Glutamatergic neuron (in vitro differentiated cells): ENCODE data around the gene ADM. TPM values are rescaled to one million over a fixed set of nuclear protein-coding genes. Genes with fewer than 3 reads are reported as not detected.

Experiments used
- DNase-seq: peaks from one replicate; pipeline ENCODE4 v3.0.0; 2022
- H3K27ac Mint-ChIP-seq: one replicate; pipeline ENCODE4 v1.8.0; 2020; ENCODE audit warnings: mild to moderate bottlenecking, mixed read lengths, inconsistent platforms; ENCODE audit not compliant: unreplicated experiment
- H3K27me3 Mint-ChIP-seq: one replicate; pipeline ENCODE4 v1.8.0; 2020; ENCODE audit warnings: mild to moderate bottlenecking, moderate library complexity, mixed read lengths, inconsistent platforms; ENCODE audit not compliant: unreplicated experiment
- H3K36me3 Mint-ChIP-seq: one replicate; pipeline ENCODE4 v1.8.0; 2020; ENCODE audit warnings: mild to moderate bottlenecking, mixed read lengths, inconsistent platforms; ENCODE audit not compliant: unreplicated experiment
- H3K4me1 Mint-ChIP-seq: one replicate; pipeline ENCODE4 v1.8.0; 2020; ENCODE audit warnings: mild to moderate bottlenecking, low read depth, mixed read lengths, inconsistent platforms; ENCODE audit not compliant: unreplicated experiment
- H3K4me3 Mint-ChIP-seq: one replicate; pipeline ENCODE4 v1.8.0; 2020; ENCODE audit warnings: mild to moderate bottlenecking, mixed read lengths, inconsistent platforms; ENCODE audit not compliant: unreplicated experiment
- H3K9me3 Mint-ChIP-seq: one replicate; pipeline ENCODE4 v1.8.0; 2020; ENCODE audit warnings: mild to moderate bottlenecking, moderate library complexity, mixed read lengths, inconsistent platforms; ENCODE audit not compliant: unreplicated experiment
- total RNA-seq: library from RNA; stranded (reverse); fragmentation: NEBNext Ultra II Directional; extraction: Animal tissue kit (Norgen Biotek cat#: 25700); gene quantifications from one replicate; pipeline ENCODE4 v1.2.1, GENCODE V29; 2021; ENCODE audit not compliant: unreplicated experiment
- TF ChIP-seq, protein P1 (sequence below): fragments of 200-600 bp; sonication (generic); IDR thresholded peaks from one replicate; pipeline ENCODE4 v1.5.0; 2021; ENCODE audit not compliant: partially characterized antibody, unreplicated experiment

ADM gene
- total RNA-seq, 1 donor from 2014 or later, result 0.22 TPM

DNA sequence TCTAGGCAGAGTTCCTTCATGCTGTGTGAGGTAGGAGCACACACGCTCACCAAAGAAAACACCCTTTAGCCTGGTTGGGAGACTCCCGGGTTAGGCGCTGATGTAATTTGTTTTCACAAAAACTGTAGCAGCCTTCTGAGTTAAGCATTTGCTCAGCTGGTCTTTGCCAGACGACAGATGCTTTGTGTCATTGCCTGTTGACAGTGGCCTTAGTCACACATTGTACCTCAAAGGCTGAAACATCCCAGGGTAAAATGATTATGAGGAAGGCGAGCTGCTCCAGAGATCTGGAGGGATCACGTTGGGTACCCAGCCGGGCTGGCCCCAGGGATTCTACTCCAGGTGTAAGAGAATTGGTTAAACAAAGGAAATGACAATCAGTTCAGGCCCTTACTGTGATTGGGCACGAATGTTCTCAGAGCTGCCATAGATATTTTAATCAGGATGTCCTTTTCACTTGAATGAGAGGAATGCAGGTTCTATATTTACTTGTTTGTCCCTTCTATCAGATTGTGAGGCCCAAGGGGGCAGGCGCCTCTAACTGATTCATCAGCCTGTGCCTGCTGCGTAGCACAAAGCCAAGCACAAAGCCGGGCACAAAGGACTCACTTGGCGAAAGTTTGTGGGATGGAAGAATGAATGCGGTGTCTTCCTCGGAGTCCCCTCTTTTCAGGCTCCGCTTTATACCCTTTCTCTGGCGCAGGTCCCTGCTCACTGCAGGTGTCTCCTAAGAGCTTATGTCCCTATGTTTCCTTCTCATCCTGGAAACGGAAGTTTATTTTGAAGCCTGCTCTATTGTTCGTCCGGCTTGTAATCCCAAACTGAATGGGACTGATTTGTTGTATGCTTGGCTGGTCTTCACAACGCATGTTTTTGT lies 47.1 kb downstream of the ADM start:
- Mint-ChIP-seq H3K4me3 (no peak overlapping the region), H3K27ac (no peak overlapping the region), H3K27me3 (no peaks in the 10 kb centered on the region), H3K9me3 (peaks cover 1% of the 10 kb centered on the region), H3K36me3 (no peaks in the 10 kb centered on the region), H3K4me1 (peaks cover 9% of the 10 kb centered on the region)
- peak; percentile 19 for DNase-seq
- TF ChIP-seq, protein P1, sequence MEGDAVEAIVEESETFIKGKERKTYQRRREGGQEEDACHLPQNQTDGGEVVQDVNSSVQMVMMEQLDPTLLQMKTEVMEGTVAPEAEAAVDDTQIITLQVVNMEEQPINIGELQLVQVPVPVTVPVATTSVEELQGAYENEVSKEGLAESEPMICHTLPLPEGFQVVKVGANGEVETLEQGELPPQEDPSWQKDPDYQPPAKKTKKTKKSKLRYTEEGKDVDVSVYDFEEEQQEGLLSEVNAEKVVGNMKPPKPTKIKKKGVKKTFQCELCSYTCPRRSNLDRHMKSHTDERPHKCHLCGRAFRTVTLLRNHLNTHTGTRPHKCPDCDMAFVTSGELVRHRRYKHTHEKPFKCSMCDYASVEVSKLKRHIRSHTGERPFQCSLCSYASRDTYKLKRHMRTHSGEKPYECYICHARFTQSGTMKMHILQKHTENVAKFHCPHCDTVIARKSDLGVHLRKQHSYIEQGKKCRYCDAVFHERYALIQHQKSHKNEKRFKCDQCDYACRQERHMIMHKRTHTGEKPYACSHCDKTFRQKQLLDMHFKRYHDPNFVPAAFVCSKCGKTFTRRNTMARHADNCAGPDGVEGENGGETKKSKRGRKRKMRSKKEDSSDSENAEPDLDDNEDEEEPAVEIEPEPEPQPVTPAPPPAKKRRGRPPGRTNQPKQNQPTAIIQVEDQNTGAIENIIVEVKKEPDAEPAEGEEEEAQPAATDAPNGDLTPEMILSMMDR, result no peak

DNA sequence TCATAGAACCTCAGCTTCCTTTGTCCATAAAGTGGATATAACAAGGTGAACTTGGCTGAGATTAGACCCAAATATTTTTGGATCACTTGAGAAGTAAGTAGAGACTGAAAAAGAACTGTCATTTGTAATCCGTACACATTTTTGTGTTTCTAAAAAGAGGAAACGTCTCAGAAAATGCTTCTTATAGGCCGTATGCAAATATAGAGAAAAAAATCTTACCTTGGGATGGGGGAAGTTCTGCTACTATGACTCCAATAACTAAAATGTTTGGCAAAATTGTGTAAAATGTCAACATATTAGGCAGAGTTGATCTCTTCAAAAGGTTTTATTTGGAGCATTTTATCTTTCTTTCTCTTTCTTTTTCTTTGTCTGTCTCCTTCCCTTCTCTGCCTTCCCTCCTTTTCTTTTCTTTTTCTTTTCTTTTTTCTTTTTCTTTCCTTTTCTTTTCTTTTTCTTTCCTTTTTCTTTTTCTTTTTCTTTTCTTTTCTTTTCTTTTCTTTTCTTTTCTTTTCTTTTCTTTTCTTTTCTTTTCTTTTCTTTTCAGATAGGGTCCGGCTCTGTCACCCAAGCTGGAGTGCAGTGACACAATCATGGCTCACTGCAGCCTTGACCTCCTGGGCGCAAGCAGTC lies 48.2 kb downstream of the ADM start:
- Mint-ChIP-seq H3K4me1 (peaks cover 9% of the 10 kb centered on the region), H3K27me3 (no peaks in the 10 kb centered on the region), H3K4me3 (no peak overlapping the region), H3K27ac (no peak overlapping the region), H3K9me3 (peaks cover 1% of the 10 kb centered on the region), H3K36me3 (no peaks in the 10 kb centered on the region)
- DNase-seq, result no peak
- TF ChIP-seq, protein P1, result no peak

DNA sequence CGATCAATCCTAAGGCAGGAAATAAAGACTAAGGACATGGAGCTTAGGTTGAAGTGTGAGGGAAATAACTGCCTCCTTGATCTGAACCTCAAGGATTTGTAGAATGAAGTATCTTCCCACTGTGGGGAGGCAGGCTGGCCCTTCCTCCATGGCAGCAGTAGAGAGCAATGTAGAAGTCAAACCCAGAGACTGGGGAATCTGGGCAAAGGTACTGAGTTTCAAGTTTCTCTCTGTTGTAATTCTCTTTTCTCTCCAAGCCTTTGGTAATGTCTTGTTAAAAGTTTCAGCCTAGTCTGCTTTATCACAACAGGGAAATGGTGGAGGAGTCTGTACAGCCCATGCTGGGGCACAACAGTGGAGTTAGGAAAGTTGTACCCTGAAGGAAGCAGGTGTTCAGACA lies 49.5 kb downstream of the ADM start:
- no peak overlapping the region for H3K27ac Mint-ChIP-seq
- H3K9me3 Mint-ChIP-seq, result peaks cover 1% of the 10 kb centered on the region
- DNase-seq, result no peak
- H3K4me1 Mint-ChIP-seq, result peaks cover 9% of the 10 kb centered on the region
- H3K36me3 Mint-ChIP-seq, result no peaks in the 10 kb centered on the region
- no peak overlapping the region for H3K4me3 Mint-ChIP-seq
- H3K27me3 Mint-ChIP-seq, result no peaks in the 10 kb centered on the region
- TF ChIP-seq, protein P1, result no peak

DNA sequence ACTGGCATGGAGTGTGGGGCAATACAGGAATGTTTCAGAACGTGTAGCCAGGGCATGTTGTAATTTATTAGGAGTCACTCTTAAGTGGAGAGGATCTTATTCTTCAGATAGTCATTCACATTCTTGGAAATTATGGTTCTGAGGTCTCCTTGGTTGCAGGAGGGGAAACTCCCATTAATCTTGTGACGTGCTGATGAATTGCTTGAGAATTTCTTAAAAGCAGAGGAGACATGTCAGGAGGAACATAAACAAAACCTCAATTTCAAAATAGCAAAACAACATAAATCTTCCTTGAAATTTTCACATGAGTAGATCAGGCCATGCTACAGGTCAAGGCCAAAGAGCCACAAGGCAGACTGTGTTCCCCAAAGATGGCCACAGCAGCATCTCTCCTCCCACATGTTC lies 50.4 kb downstream of the ADM start:
- peaks cover 4% of the 10 kb centered on the region for H3K36me3 Mint-ChIP-seq
- peaks cover 1% of the 10 kb centered on the region for H3K9me3 Mint-ChIP-seq
- no peak overlapping the region for H3K27ac Mint-ChIP-seq
- peaks cover 9% of the 10 kb centered on the region for H3K4me1 Mint-ChIP-seq
- TF ChIP-seq, protein P1, result no peak
- no peak overlapping the region for H3K4me3 Mint-ChIP-seq
- DNase-seq, result no peak
- H3K27me3 Mint-ChIP-seq, result no peaks in the 10 kb centered on the region

DNA sequence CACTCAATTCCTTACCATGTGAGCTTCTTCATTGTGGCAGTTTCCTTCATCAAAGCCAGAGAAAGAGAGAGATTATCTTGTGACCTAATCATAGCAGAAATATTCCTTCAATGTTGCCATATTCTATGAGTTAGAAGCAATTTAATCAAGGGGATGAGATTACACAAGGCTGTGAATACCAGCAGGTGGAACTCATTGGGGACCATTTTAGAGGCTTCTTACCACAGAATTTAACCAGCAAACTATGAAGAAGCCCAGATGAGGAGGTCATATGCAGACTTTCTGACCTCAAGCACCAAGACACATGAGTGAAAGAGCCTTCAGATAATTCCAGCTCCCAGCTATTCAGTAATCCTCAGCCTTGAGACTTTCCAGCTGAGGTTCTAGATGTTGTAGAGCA lies 51.3 kb downstream of the ADM start:
- Mint-ChIP-seq H3K4me3 (no peak overlapping the region), H3K36me3 (peaks cover 8% of the 10 kb centered on the region), H3K9me3 (peaks cover 1% of the 10 kb centered on the region), H3K27ac (no peak overlapping the region), H3K4me1 (peaks cover 9% of the 10 kb centered on the region), H3K27me3 (no peaks in the 10 kb centered on the region)
- DNase-seq, result no peak
- TF ChIP-seq, protein P1, result no peak
